Measurements from ENCODE around the gene SLC34A3. TPM values are rescaled to one million over a fixed set of nuclear protein-coding genes. Genes with fewer than 3 reads are reported as not detected.
"Not testable (repeated sequence)": the region's sequence is repeated elsewhere in the genome, so short reads cannot be mapped to it uniquely, and the experiment has no call there.

SLC34A3 gene
- total RNA-seq, 1 donor from 2014 or later = not detected

DNA sequence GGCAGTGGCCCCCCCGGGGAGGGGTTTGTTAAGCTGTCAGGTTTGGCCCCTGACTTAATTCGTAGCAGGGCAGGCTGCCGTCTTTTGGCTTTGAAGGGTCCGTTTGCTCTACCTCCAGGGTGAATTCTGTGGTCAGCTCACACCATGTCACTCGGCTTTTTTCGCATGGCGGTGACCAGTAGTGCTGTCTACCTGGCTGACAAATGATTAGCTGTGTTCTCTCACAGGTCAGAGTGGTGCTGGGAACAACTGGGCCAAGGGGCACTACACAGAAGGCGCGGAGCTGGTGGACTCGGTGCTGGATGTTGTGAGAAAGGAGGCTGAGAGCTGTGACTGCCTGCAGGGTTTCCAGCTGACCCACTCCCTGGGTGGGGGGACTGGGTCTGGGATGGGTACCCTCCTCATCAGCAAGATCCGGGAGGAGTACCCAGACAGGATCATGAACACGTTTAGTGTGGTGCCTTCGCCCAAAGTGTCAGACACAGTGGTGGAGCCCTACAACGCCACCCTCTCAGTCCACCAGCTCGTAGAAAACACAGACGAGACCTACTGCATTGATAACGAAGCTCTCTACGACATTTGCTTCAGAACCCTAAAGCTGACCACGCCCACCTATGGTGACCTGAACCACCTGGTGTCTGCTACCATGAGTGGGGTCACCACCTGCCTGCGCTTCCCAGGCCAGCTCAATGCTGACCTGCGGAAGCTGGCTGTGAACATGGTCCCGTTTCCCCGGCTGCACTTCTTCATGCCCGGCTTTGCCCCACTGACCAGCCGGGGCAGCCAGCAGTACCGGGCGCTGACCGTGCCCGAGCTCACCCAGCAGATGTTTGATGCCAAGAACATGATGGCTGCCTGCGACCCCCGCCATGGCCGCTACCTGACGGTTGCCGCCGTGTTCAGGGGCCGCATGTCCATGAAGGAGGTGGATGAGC, 11.8 kb downstream of the SLC34A3 start:
- Histone ChIP-seq H3K4me1 (peaks cover 70% of the 10 kb centered on the region), H3K9me3 (replicated peaks) (no peaks in the 10 kb centered on the region), H3K36me3 (peaks cover 22% of the 10 kb centered on the region), H3K4me3 (peak overlapping the region; percentile 96), H3K27ac (replicated peaks) (peak overlapping the region; percentile 98), H3K27me3 (ENCODE audit: low read depth) (no peaks in the 10 kb centered on the region)
- TF ChIP-seq, protein P1, sequence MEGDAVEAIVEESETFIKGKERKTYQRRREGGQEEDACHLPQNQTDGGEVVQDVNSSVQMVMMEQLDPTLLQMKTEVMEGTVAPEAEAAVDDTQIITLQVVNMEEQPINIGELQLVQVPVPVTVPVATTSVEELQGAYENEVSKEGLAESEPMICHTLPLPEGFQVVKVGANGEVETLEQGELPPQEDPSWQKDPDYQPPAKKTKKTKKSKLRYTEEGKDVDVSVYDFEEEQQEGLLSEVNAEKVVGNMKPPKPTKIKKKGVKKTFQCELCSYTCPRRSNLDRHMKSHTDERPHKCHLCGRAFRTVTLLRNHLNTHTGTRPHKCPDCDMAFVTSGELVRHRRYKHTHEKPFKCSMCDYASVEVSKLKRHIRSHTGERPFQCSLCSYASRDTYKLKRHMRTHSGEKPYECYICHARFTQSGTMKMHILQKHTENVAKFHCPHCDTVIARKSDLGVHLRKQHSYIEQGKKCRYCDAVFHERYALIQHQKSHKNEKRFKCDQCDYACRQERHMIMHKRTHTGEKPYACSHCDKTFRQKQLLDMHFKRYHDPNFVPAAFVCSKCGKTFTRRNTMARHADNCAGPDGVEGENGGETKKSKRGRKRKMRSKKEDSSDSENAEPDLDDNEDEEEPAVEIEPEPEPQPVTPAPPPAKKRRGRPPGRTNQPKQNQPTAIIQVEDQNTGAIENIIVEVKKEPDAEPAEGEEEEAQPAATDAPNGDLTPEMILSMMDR (IDR thresholded peaks at IDR 0.05; ENCODE audit: borderline replicate concordance) = no peak
- intact Hi-C loops (cut with micrococcal nuclease) = no loop called here
- DNase-seq = no peak

DNA sequence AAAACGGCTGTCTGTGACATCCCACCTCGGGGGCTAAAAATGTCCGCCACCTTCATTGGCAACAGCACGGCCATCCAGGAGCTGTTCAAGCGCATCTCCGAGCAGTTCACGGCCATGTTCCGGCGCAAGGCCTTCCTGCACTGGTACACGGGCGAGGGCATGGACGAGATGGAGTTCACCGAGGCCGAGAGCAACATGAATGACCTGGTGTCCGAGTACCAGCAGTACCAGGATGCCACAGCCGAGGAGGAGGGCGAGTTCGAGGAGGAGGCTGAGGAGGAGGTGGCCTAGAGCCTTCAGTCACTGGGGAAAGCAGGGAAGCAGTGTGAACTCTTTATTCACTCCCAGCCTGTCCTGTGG, 12.5 kb downstream of the SLC34A3 start:
- H3K27ac ChIP-seq (replicated peaks); DNase-seq; H3K27me3 ChIP-seq (ENCODE audit: low read depth); intact Hi-C loops (cut with micrococcal nuclease); H3K9me3 ChIP-seq (replicated peaks): not testable (repeated sequence)
- H3K4me1 ChIP-seq = peaks cover 64% of the 10 kb centered on the region
- peaks cover 22% of the 10 kb centered on the region for H3K36me3 ChIP-seq
- peak overlapping the region; percentile 96 for H3K4me3 ChIP-seq

DNA sequence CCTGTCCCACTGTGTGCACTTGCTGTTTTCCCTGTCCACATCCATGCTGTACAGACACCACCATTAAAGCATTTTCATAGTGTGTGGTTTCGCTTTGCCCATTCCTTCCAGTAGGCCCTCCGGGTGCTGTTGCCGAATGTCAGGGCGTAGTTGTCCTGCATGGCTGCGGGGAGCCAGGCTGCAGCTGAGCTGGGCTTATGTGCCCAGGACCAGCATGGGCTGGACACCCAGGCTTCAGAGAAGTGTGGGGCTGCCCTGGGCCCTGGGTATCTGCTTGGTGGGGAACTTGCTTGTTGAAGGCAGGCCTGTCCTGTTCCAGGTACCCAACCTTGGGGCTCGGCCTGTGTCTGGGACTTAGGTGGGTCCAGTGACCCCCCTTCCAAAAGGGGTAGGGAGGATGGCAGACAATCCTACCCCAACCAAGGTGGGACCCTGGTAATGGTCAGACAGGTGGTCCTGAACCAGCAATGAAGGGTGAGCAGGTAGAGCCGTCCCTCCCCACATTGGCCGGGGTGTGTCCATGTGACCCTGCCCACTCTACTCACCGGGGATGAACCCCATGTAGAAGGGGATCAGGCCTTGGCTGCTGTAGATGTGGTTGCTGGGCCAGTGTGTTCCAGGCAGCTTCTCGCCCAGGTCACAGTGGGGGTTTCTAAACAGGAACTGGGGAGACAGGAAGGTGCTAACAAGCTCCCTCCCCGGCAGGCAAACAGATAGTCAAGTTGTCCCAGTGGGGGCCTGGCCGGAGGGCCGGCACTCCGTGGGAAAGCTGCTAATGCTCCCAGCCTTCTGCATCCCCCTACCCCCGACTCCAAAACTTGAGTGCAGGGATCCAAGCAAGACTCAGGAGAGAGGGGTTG, 13.2 kb downstream of the SLC34A3 start:
- H3K9me3 ChIP-seq (replicated peaks) = no peaks in the 10 kb centered on the region
- no peak for DNase-seq
- intact Hi-C loops (cut with micrococcal nuclease) = no loop called here
- peak overlapping the region; percentile 27 for H3K27ac ChIP-seq (replicated peaks)
- H3K4me3 ChIP-seq = peak overlapping the region; percentile 96
- peaks cover 58% of the 10 kb centered on the region for H3K4me1 ChIP-seq
- H3K36me3 ChIP-seq = peaks cover 22% of the 10 kb centered on the region
- TF ChIP-seq, protein P1 (IDR thresholded peaks at IDR 0.05; ENCODE audit: borderline replicate concordance) = no peak
- no peaks in the 10 kb centered on the region for H3K27me3 ChIP-seq (ENCODE audit: low read depth)

DNA sequence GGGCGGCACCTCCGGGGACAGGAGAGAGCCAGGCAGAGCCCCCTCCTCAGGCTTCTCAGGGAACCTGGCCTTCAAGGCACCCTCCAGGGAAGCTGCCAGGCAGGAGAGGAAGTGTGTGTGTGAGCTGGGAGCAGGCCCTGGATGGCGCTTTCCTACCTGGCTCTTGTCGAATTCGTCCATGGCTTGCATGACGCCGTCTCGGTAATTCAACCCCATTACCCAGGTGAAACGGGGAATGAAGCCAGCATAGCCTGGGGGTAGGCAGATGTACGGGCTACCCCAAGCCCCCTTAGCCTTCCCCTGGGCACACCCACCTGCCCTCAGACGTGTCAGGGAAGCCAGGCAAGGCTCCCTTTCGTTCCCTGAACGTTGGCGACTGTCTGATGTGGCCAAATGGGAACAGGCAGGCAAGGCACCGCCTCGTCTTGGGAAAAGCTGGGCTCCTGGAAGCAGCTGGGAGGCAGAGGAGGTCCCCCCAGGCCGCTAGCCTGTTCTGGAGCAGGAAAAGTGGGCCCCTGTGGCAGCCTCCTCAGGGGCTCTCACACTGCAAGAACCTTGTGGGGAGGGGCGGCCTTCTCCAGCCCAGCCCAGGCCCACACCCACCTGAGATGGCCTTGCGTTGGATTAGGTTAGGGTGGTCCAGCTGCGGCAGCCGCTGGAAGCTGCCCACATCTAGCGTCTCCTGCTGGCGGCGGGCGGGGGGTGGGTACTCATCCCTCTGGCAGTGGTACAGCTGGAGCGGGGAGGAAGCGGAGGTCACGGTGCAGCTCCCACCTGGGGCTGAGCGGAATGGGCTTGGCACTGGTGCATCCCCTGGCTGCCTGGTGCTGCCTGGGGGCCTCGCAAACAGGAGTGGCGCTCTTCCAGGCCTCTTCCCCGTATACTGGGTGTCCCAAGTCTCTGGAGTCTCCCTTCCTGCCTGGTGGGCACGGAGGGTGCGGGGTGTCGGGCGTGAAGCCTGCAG, 14.1 kb downstream of the SLC34A3 start:
- Histone ChIP-seq H3K27me3 (ENCODE audit: low read depth) (no peaks in the 10 kb centered on the region), H3K36me3 (peaks cover 22% of the 10 kb centered on the region), H3K27ac (replicated peaks) (peak overlapping the region; percentile 27), H3K4me3 (no peak overlapping the region), H3K4me1 (peaks cover 54% of the 10 kb centered on the region), H3K9me3 (replicated peaks) (no peaks in the 10 kb centered on the region)
- intact Hi-C loops (cut with micrococcal nuclease) = no loop called here
- TF ChIP-seq, protein P1 (IDR thresholded peaks at IDR 0.05; ENCODE audit: borderline replicate concordance) = no peak
- no peak for DNase-seq

DNA sequence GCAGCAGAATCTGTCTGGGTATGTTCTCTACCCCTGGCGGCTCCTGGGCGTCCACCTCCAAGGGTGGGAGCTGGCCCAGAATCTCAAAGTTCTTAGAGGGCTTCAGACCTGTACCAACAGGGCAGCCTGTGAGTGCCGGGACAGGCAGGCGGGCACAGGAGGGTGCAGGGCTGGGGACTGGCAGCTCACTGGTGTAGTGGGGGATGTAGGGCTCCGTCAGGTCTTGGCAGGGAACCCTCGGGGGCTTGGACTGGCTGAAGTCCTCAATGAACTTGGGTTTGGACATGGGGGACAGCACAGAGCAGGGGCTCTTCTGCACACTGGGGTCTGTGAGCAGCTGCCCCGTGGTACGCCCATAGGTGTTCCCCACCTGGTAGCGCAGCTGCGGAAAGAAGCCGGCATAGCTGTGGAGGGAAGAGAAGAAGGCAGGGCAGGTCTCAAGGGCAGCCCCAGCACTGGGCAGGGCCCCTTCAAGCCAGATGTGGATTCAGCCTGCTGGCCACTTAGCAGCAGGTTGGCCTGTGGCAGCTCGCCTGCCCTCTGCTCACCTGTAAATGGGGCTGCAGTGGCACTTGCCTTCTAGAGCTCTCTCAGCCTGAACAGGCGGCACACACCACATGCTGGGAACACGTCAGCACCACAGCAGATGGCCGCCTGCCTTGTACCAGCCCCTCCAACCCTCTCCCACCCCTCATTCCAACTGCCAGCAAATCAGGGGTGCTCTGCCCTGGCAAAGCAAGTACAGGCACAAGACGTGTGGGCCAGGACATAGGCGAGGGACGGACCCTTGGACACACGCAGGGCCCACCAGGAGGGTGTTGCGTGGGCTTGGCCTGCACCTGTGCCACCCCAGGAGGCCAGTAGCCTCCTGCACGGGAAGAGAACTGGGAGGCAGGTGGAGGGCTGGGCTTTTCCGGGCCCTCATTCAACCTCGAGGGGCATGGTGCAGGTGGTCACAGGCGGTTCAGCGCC, 15.0 kb downstream of the SLC34A3 start:
- Histone ChIP-seq H3K27me3 (ENCODE audit: low read depth) (no peaks in the 10 kb centered on the region), H3K4me3 (no peak overlapping the region), H3K4me1 (peaks cover 56% of the 10 kb centered on the region), H3K36me3 (peaks cover 22% of the 10 kb centered on the region), H3K27ac (replicated peaks) (no peak overlapping the region), H3K9me3 (replicated peaks) (no peaks in the 10 kb centered on the region)
- TF ChIP-seq, protein P1 (IDR thresholded peaks at IDR 0.05; ENCODE audit: borderline replicate concordance) = no peak
- no peak for DNase-seq
- intact Hi-C loops (cut with micrococcal nuclease) = no loop called here
